Measurements from ENCODE around the gene DNAL1. TPM values are rescaled to one million over a fixed set of nuclear protein-coding genes. Genes with fewer than 3 reads are reported as not detected.

Gene DNAL1
- total RNA-seq, 6 donors from 2014 or later = 4.2 to 29.8 (median 11.5) TPM

GRCh38 chr14:73610687-73611086 is 34.1 kb upstream of the DNAL1 start:
- no peak for ATAC-seq (ENCODE audit: low FRiP score in 2 of 2)
- no peak overlapping the region for H3K27ac ChIP-seq
- 9 to 25% methylated on average over 2 of the region's 2 CpGs for WGBS, 2 donors
- no peaks in the 10 kb centered on the region for H3K27me3 ChIP-seq
- no peaks in the 10 kb centered on the region for H3K36me3 ChIP-seq
- no peak overlapping the region for H3K4me3 ChIP-seq
- H3K4me1 ChIP-seq = peaks cover 0 to 14% (median 6%) of the 10 kb centered on the region in 4 donors
- DNase-seq = no peak
- TF ChIP-seq EP300 (IDR thresholded peaks at IDR 0.05) (no peak), POLR2A (IDR thresholded peaks at IDR 0.05) (no peak), CTCF (IDR thresholded peaks at IDR 0.05) (no peak), POLR2AphosphoS5 (IDR thresholded peaks at IDR 0.05) (no peak)
- no peaks in the 10 kb centered on the region for H3K9me3 ChIP-seq

- peak; percentile 56 to 93 for DNase-seq
- Histone ChIP-seq H3K4me3 (peak within 1 kb of the TSS; percentile 56 to 89 (median 64)), H3K9me3 (no peaks in the 10 kb centered on the region), H3K27ac (peak within 1 kb of the TSS; percentile 56 to 75 (median 72)), H3K36me3 (no peaks in the 10 kb centered on the region), H3K27me3 (no peaks in the 10 kb centered on the region), H3K4me1 (peaks cover 0 to 14% (median 6%) of the 10 kb centered on the region in 4 donors)
- TF ChIP-seq POLR2A (IDR thresholded peaks at IDR 0.05) (peak in 1 of 4 donors; percentile 42), POLR2AphosphoS5 (IDR thresholded peaks at IDR 0.05) (no peak)
- ATAC-seq (ENCODE audit: low FRiP score in 2 of 2) = peak; percentile 87 to 93
- 0% methylated on average over 39 to 55 of the region's 84 CpGs for whole genome bisulfite sequencing, 2 donors
Observed at GRCh38 chr14:73612339-73613045, 32.3 kb upstream of the DNAL1 start, which contains the start of gene ACOT6. TSS of gene ACOT6 (plus strand) at chr14:73612517. CDS start at chr14:73612572, 55 bp downstream.

GRCh38 chr14:73613046-73613383 is 31.8 kb upstream of the DNAL1 start:
- H3K27me3 ChIP-seq = no peaks in the 10 kb centered on the region
- peak overlapping the region; percentile 56 to 89 (median 64) for H3K4me3 ChIP-seq
- peak overlapping the region; percentile 56 to 75 (median 72) for H3K27ac ChIP-seq
- no peaks in the 10 kb centered on the region for H3K9me3 ChIP-seq
- no peaks in the 10 kb centered on the region for H3K36me3 ChIP-seq
- no peak for DNase-seq
- H3K4me1 ChIP-seq = peaks cover 0 to 14% (median 6%) of the 10 kb centered on the region in 4 donors
- 3 to 4% methylated on average over 10 to 13 of the region's 13 CpGs for WGBS, 2 donors
- peak in 1 of 2 donors; percentile 44 for ATAC-seq (ENCODE audit: low FRiP score in 2 of 2)
- TF ChIP-seq POLR2AphosphoS5 (IDR thresholded peaks at IDR 0.05) (no peak), POLR2A (IDR thresholded peaks at IDR 0.05) (no peak), CTCF (IDR thresholded peaks at IDR 0.05) (no peak), EP300 (IDR thresholded peaks at IDR 0.05) (no peak)

GRCh38 chr14:73613419-73613963 is 31.3 kb upstream of the DNAL1 start:
- WGBS, 2 donors = 61 to 84% methylated on average over 2 to 3 of the region's 3 CpGs
- H3K9me3 ChIP-seq = no peaks in the 10 kb centered on the region
- TF ChIP-seq EP300 (IDR thresholded peaks at IDR 0.05) (no peak), CTCF (IDR thresholded peaks at IDR 0.05) (no peak), POLR2AphosphoS5 (IDR thresholded peaks at IDR 0.05) (no peak), POLR2A (IDR thresholded peaks at IDR 0.05) (no peak)
- no peaks in the 10 kb centered on the region for H3K27me3 ChIP-seq
- DNase-seq = no peak
- no peak for ATAC-seq (ENCODE audit: low FRiP score in 2 of 2)
- no peaks in the 10 kb centered on the region for H3K36me3 ChIP-seq
- H3K27ac ChIP-seq = no peak overlapping the region
- H3K4me3 ChIP-seq = peak overlapping the region in 1 of 4 donors; percentile 89
- peaks cover 0 to 14% (median 6%) of the 10 kb centered on the region in 4 donors for H3K4me1 ChIP-seq

GRCh38 chr14:73616831-73617230 is 28.0 kb upstream of the DNAL1 start:
- H3K27me3 ChIP-seq = no peaks in the 10 kb centered on the region
- H3K27ac ChIP-seq = no peak overlapping the region
- no peak for TF ChIP-seq EP300 (IDR thresholded peaks at IDR 0.05)
- no peak for TF ChIP-seq POLR2A (IDR thresholded peaks at IDR 0.05)
- TF ChIP-seq POLR2AphosphoS5 (IDR thresholded peaks at IDR 0.05) = no peak
- TF ChIP-seq CTCF (IDR thresholded peaks at IDR 0.05) = no peak
- no peaks in the 10 kb centered on the region for H3K9me3 ChIP-seq
- no peaks in the 10 kb centered on the region for H3K36me3 ChIP-seq
- ATAC-seq (ENCODE audit: low FRiP score in 2 of 2) (no peak), DNase-seq (no peak)
- peaks cover 0 to 13% (median 6%) of the 10 kb centered on the region in 4 donors for H3K4me1 ChIP-seq
- 85 to 91% methylated on average over 4 of the region's 4 CpGs for WGBS, 2 donors
- no peak overlapping the region for H3K4me3 ChIP-seq
